Prostate gland (tissue), 2 donors: ENCODE measurements around the gene TEX29. TPM values are rescaled to one million over a fixed set of nuclear protein-coding genes. Genes with fewer than 3 reads are reported as not detected.

Experiments used
- DNase-seq: peaks from one replicate; pipeline ENCODE4 v3.0.0-alpha.2; 2019; ENCODE audit warnings: low spot score
- H3K27ac ChIP-seq, 2 donors: fragments of 200-600 bp; sonication (generic); 2 replicates each; pipeline ENCODE4 v1.5.1; 2017 to 2019
- H3K27me3 ChIP-seq: fragments of 200-600 bp; sonication (generic); replicated peaks from 2 replicates; pipeline ENCODE4 v1.5.1; 2019; ENCODE audit not compliant: insufficient read depth
- H3K36me3 ChIP-seq, 2 donors: fragments of 200-600 bp; sonication (generic); 1 replicate in 1 of 2; 2 replicates in 1 of 2; pipeline versions ENCODE4 v1.5.1 to v1.8.1; 2017 to 2019
- H3K4me1 ChIP-seq: fragments of 200-600 bp; sonication (generic); replicated peaks from 2 replicates; pipeline ENCODE4 v1.5.1; 2019
- H3K4me3 ChIP-seq, 2 donors: fragments of 200-600 bp; sonication (generic); 2 replicates each; pipeline ENCODE4 v1.5.1; 2017 to 2019
- H3K9me3 ChIP-seq: fragments of 200-600 bp; sonication (generic); 2 replicates; pipeline ENCODE4 v1.5.1; 2017
- CTCF ChIP-seq, 4 experiments: fragments of 200-600 bp in 2 of 4; fragments of 450-650 bp in 2 of 4; sonication (generic) in 2 of 4; IDR thresholded peaks; 1 replicate in 3 of 4; 2 replicates in 1 of 4; pipeline ENCODE4 v1.5.1; 2016 to 2019; ENCODE audit warnings: antibody characterized with exemption in 4 of 4, mild to moderate bottlenecking in 2 of 4, moderate library complexity in 2 of 4
- POLR2A ChIP-seq: fragments of 450-650 bp; IDR thresholded peaks from one replicate; pipeline ENCODE4 v1.6.1; 2016; ENCODE audit warnings: antibody characterized with exemption, mild to moderate bottlenecking
- POLR2AphosphoS5 ChIP-seq: sonication (generic); formaldehyde crosslinking; IDR thresholded peaks from one replicate; pipeline ENCODE4 v1.6.1; 2017; ENCODE audit warnings: antibody characterized with exemption
- WGBS: methylation state at CpG from one replicate; pipeline ENCODE4 v1.1.5; 2018; 5-methylcytosine and 5-hydroxymethylcytosine counted together
- intact Hi-C: fragments of 100-400 bp; cut with DNase I; formaldehyde crosslinking; loops from one replicate; pipeline ENCODE4 v1.14.2; 2022
- total RNA-seq, 2 donors: library from RNA; depleted of rRNA; stranded (reverse); fragments of >200 nt; gene quantifications; one replicate each; pipeline ENCODE4 v1.1.0, GENCODE V29; 2016

The TEX29 gene
- total RNA-seq, 2 donors from 2014 or later = 1.4 TPM; not detected in 1

- 93% methylated on average over 9 of the region's 9 CpGs for WGBS
- Histone ChIP-seq H3K4me1 (no peaks in the 10 kb centered on the region), H3K9me3 (no peaks in the 10 kb centered on the region), H3K27me3 (no peaks in the 10 kb centered on the region), H3K36me3 (no peaks in the 10 kb centered on the region), H3K4me3 (no peak overlapping the region), H3K27ac (no peak overlapping the region)
- DNase-seq = no peak
- intact Hi-C loops = no loop called here
- no peak for TF ChIP-seq POLR2A
- TF ChIP-seq POLR2AphosphoS5 = no peak
- TF ChIP-seq CTCF (IDR thresholded peaks at IDR 0.05) = no peak
Observed at GRCh38 chr13:111295886-111296285, 24.6 kb upstream of the TEX29 start.

GRCh38 chr13:111296417-111296816, 24.0 kb upstream of the TEX29 start:
- Histone ChIP-seq H3K4me3 (no peak overlapping the region), H3K27ac (no peak overlapping the region), H3K36me3 (no peaks in the 10 kb centered on the region), H3K27me3 (no peaks in the 10 kb centered on the region), H3K4me1 (no peaks in the 10 kb centered on the region), H3K9me3 (no peaks in the 10 kb centered on the region)
- WGBS = 84% methylated on average over 6 of the region's 6 CpGs
- TF ChIP-seq CTCF (IDR thresholded peaks at IDR 0.05) (no peak), POLR2AphosphoS5 (no peak), POLR2A (no peak)
- no peak for DNase-seq
- intact Hi-C loops = no loop called here

- no peak for TF ChIP-seq POLR2AphosphoS5
- H3K36me3 ChIP-seq = no peaks in the 10 kb centered on the region
Observed at GRCh38 chr13:111298214-111298975, 22.0 kb upstream of the TEX29 start.

GRCh38 chr13:111302045-111302726, 18.3 kb upstream of the TEX29 start:
- H3K36me3 ChIP-seq = peaks cover 3 to 9% of the 10 kb centered on the region in 2 donors
- no peaks in the 10 kb centered on the region for H3K27me3 ChIP-seq
- intact Hi-C loops = no loop called here
- H3K27ac ChIP-seq = no peak overlapping the region
- 55% methylated on average over 22 of the region's 22 CpGs for WGBS
- no peaks in the 10 kb centered on the region for H3K9me3 ChIP-seq
- TF ChIP-seq CTCF (IDR thresholded peaks at IDR 0.05) = peak in 2 of 4 experiments; percentile 28 to 30
- no peak for TF ChIP-seq POLR2A
- peak; percentile 7 for TF ChIP-seq POLR2AphosphoS5
- DNase-seq = peak; percentile 54
- no peak overlapping the region for H3K4me3 ChIP-seq
- no peaks in the 10 kb centered on the region for H3K4me1 ChIP-seq

More at GRCh38 chr13:111298214-111298975, 22.0 kb upstream of the TEX29 start:
- Histone ChIP-seq H3K27me3 (no peaks in the 10 kb centered on the region), H3K27ac (no peak overlapping the region), H3K4me1 (no peaks in the 10 kb centered on the region), H3K4me3 (no peak overlapping the region), H3K9me3 (no peaks in the 10 kb centered on the region)
- WGBS = 82% methylated on average over 13 of the region's 13 CpGs
- intact Hi-C loops = no loop called here
- no peak for DNase-seq

GRCh38 chr13:111303559-111303958, 16.9 kb upstream of the TEX29 start:
- WGBS = 96% methylated on average over 11 of the region's 11 CpGs
- no peak for TF ChIP-seq CTCF (IDR thresholded peaks at IDR 0.05)
- TF ChIP-seq POLR2AphosphoS5 = no peak
- TF ChIP-seq POLR2A = no peak
- Histone ChIP-seq H3K27ac (no peak overlapping the region), H3K27me3 (no peaks in the 10 kb centered on the region), H3K4me1 (no peaks in the 10 kb centered on the region), H3K4me3 (no peak overlapping the region), H3K9me3 (no peaks in the 10 kb centered on the region), H3K36me3 (peaks cover 3 to 9% of the 10 kb centered on the region in 2 donors)
- intact Hi-C loops = no loop called here
- DNase-seq = no peak
